Neural progenitor cell (in vitro differentiated cells): Measurements from ENCODE around the gene MORN4. TPM values are rescaled to one million over a fixed set of nuclear protein-coding genes. Genes with fewer than 3 reads are reported as not detected.
A peak's percentile ranks its signal among the peaks of the same experiment; 100 is the strongest.

ENCODE experiments used
- DNase-seq: peaks from one replicate; pipeline ENCODE4 v3.0.0-alpha.2; 2016; ENCODE audit warnings: low spot score
- H2AFZ ChIP-seq: fragments of 200-600 bp; sonication (generic); replicated peaks from 2 replicates; pipeline ENCODE4 v1.6.1; 2016; ENCODE audit warnings: antibody characterized with exemption
- H3F3A ChIP-seq: fragments of 200-600 bp; sonication (generic); 2 replicates; pipeline ENCODE4 v1.6.1; 2016; ENCODE audit warnings: antibody characterized with exemption, low read depth
- H3K27ac ChIP-seq: fragments of 200-600 bp; sonication (generic); 2 replicates; pipeline ENCODE4 v1.5.1; 2016; ENCODE audit warnings: mild to moderate bottlenecking
- H3K27me3 ChIP-seq: fragments of 200-600 bp; sonication (generic); 2 replicates; pipeline ENCODE4 v1.6.1; 2016; ENCODE audit warnings: mild to moderate bottlenecking, moderate library complexity
- H3K36me3 ChIP-seq: fragments of 200-600 bp; sonication (generic); 2 replicates; pipeline ENCODE4 v1.5.1; 2016
- H3K4me1 ChIP-seq: fragments of 200-600 bp; sonication (generic); 2 replicates; pipeline ENCODE4 v1.6.1; 2016; ENCODE audit warnings: mixed run types
- H3K4me2 ChIP-seq: fragments of 200-600 bp; sonication (generic); 2 replicates; pipeline ENCODE4 v1.6.1; 2016
- H3K4me3 ChIP-seq: fragments of 200-600 bp; sonication (generic); 2 replicates; pipeline ENCODE4 v1.5.1; 2016
- H3K79me2 ChIP-seq: fragments of 200-600 bp; sonication (generic); 2 replicates; pipeline ENCODE4 v1.6.1; 2016; ENCODE audit warnings: low read depth
- H3K9ac ChIP-seq: fragments of 200-600 bp; sonication (generic); 2 replicates; pipeline ENCODE4 v1.6.1; 2016
- H3K9me3 ChIP-seq: fragments of 200-600 bp; sonication (generic); 2 replicates; pipeline ENCODE4 v1.5.1; 2016; ENCODE audit warnings: low read depth
- H4K20me1 ChIP-seq: fragments of 200-600 bp; sonication (generic); 2 replicates; pipeline ENCODE4 v1.6.1; 2016; ENCODE audit warnings: low read depth
- H3K27ac Mint-ChIP-seq: 3 replicates; pipeline ENCODE4 v1.8.0; 2021; ENCODE audit warnings: mixed read lengths
- H3K27me3 Mint-ChIP-seq: 2 replicates; pipeline ENCODE4 v1.8.0; 2022; ENCODE audit warnings: low read depth, mild to moderate bottlenecking, inconsistent platforms, moderate library complexity, mixed read lengths; ENCODE audit not compliant: insufficient read depth
- H3K36me3 Mint-ChIP-seq: 3 replicates; pipeline ENCODE4 v1.8.0; 2021; ENCODE audit warnings: mixed read lengths
- H3K4me1 Mint-ChIP-seq: 3 replicates; pipeline ENCODE4 v1.8.0; 2021; ENCODE audit warnings: mixed read lengths
- H3K4me3 Mint-ChIP-seq: 3 replicates; pipeline ENCODE4 v1.8.0; 2021; ENCODE audit warnings: mild to moderate bottlenecking, moderate library complexity, mixed read lengths
- H3K9me3 Mint-ChIP-seq: 3 replicates; pipeline ENCODE4 v1.8.0; 2020; ENCODE audit warnings: mixed read lengths
- CTCF ChIP-seq: fragments of 200-600 bp; sonication (generic); IDR thresholded peaks from 2 replicates; pipeline ENCODE4 v1.5.1; 2017; ENCODE audit warnings: antibody characterized with exemption, mild to moderate bottlenecking
- EZH2 ChIP-seq: fragments of 200-600 bp; sonication (generic); IDR thresholded peaks from 2 replicates; pipeline ENCODE4 v1.6.1; 2017; ENCODE audit warnings: antibody characterized with exemption, mild to moderate bottlenecking, moderate library complexity
- EZH2phosphoT487 ChIP-seq: fragments of 200-600 bp; sonication (generic); IDR thresholded peaks from 2 replicates; pipeline ENCODE4 v1.6.1; 2017; ENCODE audit warnings: antibody characterized with exemption
- total RNA-seq: library from RNA; depleted of rRNA; stranded (reverse); fragments of >200 nt; gene quantifications from 2 replicates; pipeline ENCODE4 v1.2.3, GENCODE V29; 2015; ENCODE audit warnings: low replicate concordance

The MORN4 gene
- total RNA-seq, 1 donor from 2014 or later = 23.8 TPM

- no peak overlapping the region for H2AFZ ChIP-seq
- H3F3A ChIP-seq = no peaks in the 10 kb centered on the region
- H3K4me1 ChIP-seq = no peaks in the 10 kb centered on the region
- no peaks in the 10 kb centered on the region for H3K27me3 ChIP-seq
- Mint-ChIP-seq H3K36me3 (peaks cover 16% of the 10 kb centered on the region), H3K27me3 (peaks cover 2% of the 10 kb centered on the region), H3K4me1 (no peaks in the 10 kb centered on the region), H3K4me3 (no peak overlapping the region), H3K9me3 (no peaks in the 10 kb centered on the region), H3K27ac (peak overlapping the region; percentile 37)
- no peak overlapping the region for H3K4me3 ChIP-seq
- no peaks in the 10 kb centered on the region for H3K36me3 ChIP-seq
- no peaks in the 10 kb centered on the region for H4K20me1 ChIP-seq
- H3K9ac ChIP-seq = no peak overlapping the region
- no peak for DNase-seq
- H3K4me2 ChIP-seq = no peak overlapping the region
- no peak for TF ChIP-seq EZH2phosphoT487
- TF ChIP-seq CTCF = no peak
- TF ChIP-seq EZH2 = no peak
- H3K27ac ChIP-seq = no peak overlapping the region
- no peaks in the 10 kb centered on the region for H3K9me3 ChIP-seq
- H3K79me2 ChIP-seq = no peaks in the 10 kb centered on the region
Measured at GRCh38 chr10:97659589-97659988, 26.3 kb upstream of the MORN4 start.

- no peak overlapping the region for H3K4me3 Mint-ChIP-seq
- peaks cover 2% of the 10 kb centered on the region for H3K27me3 Mint-ChIP-seq
- Histone ChIP-seq H3K4me1 (no peaks in the 10 kb centered on the region), H3F3A (no peaks in the 10 kb centered on the region), H3K36me3 (peaks cover 7% of the 10 kb centered on the region), H3K27ac (no peak overlapping the region), H3K27me3 (no peaks in the 10 kb centered on the region), H3K9me3 (no peaks in the 10 kb centered on the region), H3K79me2 (no peaks in the 10 kb centered on the region), H4K20me1 (no peaks in the 10 kb centered on the region), H3K4me3 (no peak overlapping the region), H3K4me2 (no peak overlapping the region), H2AFZ (no peak overlapping the region), H3K9ac (no peak overlapping the region)
- no peaks in the 10 kb centered on the region for H3K9me3 Mint-ChIP-seq
- no peaks in the 10 kb centered on the region for H3K4me1 Mint-ChIP-seq
- TF ChIP-seq CTCF (no peak), EZH2 (no peak), EZH2phosphoT487 (no peak)
- H3K36me3 Mint-ChIP-seq = peaks cover 21% of the 10 kb centered on the region
- DNase-seq = no peak
- H3K27ac Mint-ChIP-seq = no peak overlapping the region
Measured at GRCh38 chr10:97656777-97657176, 23.5 kb upstream of the MORN4 start.

GRCh38 chr10:97651773-97652172 is 18.5 kb upstream of the MORN4 start:
- Histone ChIP-seq H3K36me3 (peaks cover 7% of the 10 kb centered on the region), H3K27ac (no peak overlapping the region), H3K27me3 (no peaks in the 10 kb centered on the region), H3K4me3 (no peak overlapping the region), H3K9me3 (no peaks in the 10 kb centered on the region), H3F3A (peaks cover 8% of the 10 kb centered on the region), H3K9ac (no peak overlapping the region), H3K4me2 (no peak overlapping the region), H4K20me1 (peaks cover 26% of the 10 kb centered on the region), H3K79me2 (peaks cover 35% of the 10 kb centered on the region), H3K4me1 (peaks cover 10% of the 10 kb centered on the region), H2AFZ (no peak overlapping the region)
- DNase-seq = no peak
- no peak for TF ChIP-seq EZH2
- no peak for TF ChIP-seq EZH2phosphoT487
- TF ChIP-seq CTCF = no peak
- no peak overlapping the region for H3K27ac Mint-ChIP-seq
- H3K9me3 Mint-ChIP-seq = no peaks in the 10 kb centered on the region
- no peak overlapping the region for H3K4me3 Mint-ChIP-seq
- peaks cover 24% of the 10 kb centered on the region for H3K36me3 Mint-ChIP-seq
- peaks cover 8% of the 10 kb centered on the region for H3K4me1 Mint-ChIP-seq
- H3K27me3 Mint-ChIP-seq = no peaks in the 10 kb centered on the region
